ENCODE results near the gene CFAP54. TPM values are rescaled to one million over a fixed set of nuclear protein-coding genes. Genes with fewer than 3 reads are reported as not detected.
A peak's percentile ranks its signal among the peaks of the same experiment; 100 is the strongest.

CFAP54 gene
- total and polyA plus RNA-seq, 2 donors (not counting 3 experiments of a cell fraction or from before 2014, with no cell fraction given), result 3.6 to 26.9 TPM

DNA sequence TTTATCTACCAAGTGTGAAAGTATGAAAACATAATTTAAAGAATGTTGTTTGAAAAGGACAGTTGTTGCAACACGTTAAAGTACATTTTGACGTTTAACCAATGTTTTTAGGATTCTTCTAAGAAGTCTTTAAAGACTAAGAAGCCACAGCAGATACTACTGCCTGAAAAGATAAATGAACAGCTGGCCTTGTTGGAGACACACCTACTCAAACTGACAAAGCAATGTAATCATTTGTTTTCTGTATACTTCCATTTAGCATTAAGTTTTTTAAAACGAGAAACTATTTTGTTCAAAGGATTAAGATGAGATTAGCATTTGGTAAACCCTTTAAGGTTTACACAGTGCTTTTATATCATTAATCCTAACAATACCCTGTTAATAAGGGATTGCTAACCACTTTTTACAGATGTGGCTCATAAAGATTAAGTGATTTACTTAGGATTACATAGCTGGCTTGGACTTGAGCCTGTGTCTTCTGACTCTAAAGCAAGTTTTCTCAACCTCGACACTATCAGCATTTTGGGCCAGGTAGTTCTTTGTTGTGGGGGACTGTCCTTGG, 134.4 kb downstream of the CFAP54 start:
- CTCF ChIA-PET, result no interaction called here
- DNase-seq (ENCODE audit: low read depth, low spot score), result no peak
- no peaks in the 10 kb centered on the region for H3K79me2 ChIP-seq (ENCODE audit: control insufficient read depth, insufficient read depth, low read length)
- no peaks in the 10 kb centered on the region for H3K36me3 ChIP-seq (ENCODE audit: control insufficient read depth in 2 of 2, extremely low read depth in 1 of 2, insufficient read depth in 2 of 2, low read length in 2 of 2)
- no peaks in the 10 kb centered on the region for H3K9me1 ChIP-seq (replicated peaks; ENCODE audit: control insufficient read depth, extremely low read depth, insufficient read depth, low read length)
- no peaks in the 10 kb centered on the region for H4K20me1 ChIP-seq (replicated peaks; ENCODE audit: control insufficient read depth, extremely low read depth, insufficient read depth, low read length)
- no peak overlapping the region for H2AFZ ChIP-seq (ENCODE audit: low read depth, low read length)
- TF ChIP-seq FOS (IDR thresholded peaks at IDR 0.05; ENCODE audit: borderline replicate concordance, insufficient read depth, low read length), result no peak
- no peak for TF ChIP-seq GATA2 (IDR thresholded peaks at IDR 0.05; ENCODE audit: insufficient read depth, insufficient read length, low read depth, low read length)
- TF ChIP-seq, protein P1, sequence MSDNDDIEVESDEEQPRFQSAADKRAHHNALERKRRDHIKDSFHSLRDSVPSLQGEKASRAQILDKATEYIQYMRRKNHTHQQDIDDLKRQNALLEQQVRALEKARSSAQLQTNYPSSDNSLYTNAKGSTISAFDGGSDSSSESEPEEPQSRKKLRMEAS (IDR thresholded peaks at IDR 0.05; ENCODE audit: insufficient read depth, insufficient read length), result no peak
- TF ChIP-seq EZH2 (IDR thresholded peaks at IDR 0.05; ENCODE audit: borderline replicate concordance, low read depth, low read length, severe bottlenecking), result no peak
- TF ChIP-seq JUN (IDR thresholded peaks at IDR 0.05; ENCODE audit: borderline replicate concordance, insufficient read depth, insufficient read length, low read depth), result no peak
- peak; percentile 4 for FAIRE-seq
- no peaks in the 10 kb centered on the region for H3K4me1 ChIP-seq (ENCODE audit: control insufficient read depth, extremely low read depth, insufficient read depth, low read length)
- no peak overlapping the region for H3K27ac ChIP-seq (ENCODE audit: insufficient read depth, low read depth, low read length)
- H3K9me3 ChIP-seq (replicated peaks; ENCODE audit: control insufficient read depth, insufficient read depth, low read length), result no peaks in the 10 kb centered on the region
- H3K4me2 ChIP-seq (ENCODE audit: insufficient read depth, low read length), result no peak overlapping the region
- dilution Hi-C loops (cut with MboI; ENCODE audit: extremely low pct_ligation_motif_present, low sequenced_read_pairs) (no loop called here), intact Hi-C loops (cut with micrococcal nuclease) (no loop called here)
- POLR2A ChIA-PET, result no interaction called here
- no peaks in the 10 kb centered on the region for H3K27me3 ChIP-seq (ENCODE audit: control insufficient read depth in 2 of 2, insufficient read depth in 2 of 2, low read length in 2 of 2)
- H3K4me3 ChIP-seq (replicated peaks in 1 of 3; ENCODE audit: insufficient read depth in 1 of 3, low read depth in 1 of 3, low read length in 3 of 3), result no peak overlapping the region
- no TSS peak for BruUV-seq (replicated peaks)
- no peak overlapping the region for H3K9ac ChIP-seq (replicated peaks; ENCODE audit: extremely low read depth, insufficient read depth, low read length)

DNA sequence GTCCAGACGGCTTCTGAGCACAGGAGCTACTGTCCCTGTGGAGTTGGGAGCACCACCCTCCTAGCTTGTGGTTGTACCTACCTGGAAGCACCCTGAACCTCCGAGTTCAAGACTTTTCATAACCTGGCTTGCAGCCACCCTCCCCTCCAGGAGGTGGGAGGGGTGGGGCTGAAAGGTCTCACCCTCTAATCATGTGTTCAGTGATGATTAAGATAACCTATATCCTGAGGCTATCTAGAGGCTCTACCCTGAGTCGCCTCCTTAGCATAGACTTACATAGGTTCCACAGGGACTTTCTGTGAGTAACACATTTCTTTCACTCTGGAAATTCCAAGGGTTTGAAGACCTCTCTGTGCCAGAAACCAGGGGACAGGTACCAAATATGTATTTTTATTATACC, 146.5 kb downstream of the CFAP54 start:
- DNase-seq (ENCODE audit: low read depth, low spot score) (no peak), FAIRE-seq (no peak)
- Histone ChIP-seq H4K20me1 (replicated peaks; ENCODE audit: control insufficient read depth, extremely low read depth, insufficient read depth, low read length) (no peaks in the 10 kb centered on the region), H3K79me2 (ENCODE audit: control insufficient read depth, insufficient read depth, low read length) (no peaks in the 10 kb centered on the region), H3K4me3 (replicated peaks in 1 of 3; ENCODE audit: insufficient read depth in 1 of 3, low read depth in 1 of 3, low read length in 3 of 3) (no peak overlapping the region), H3K9ac (replicated peaks; ENCODE audit: extremely low read depth, insufficient read depth, low read length) (no peak overlapping the region), H3K4me2 (ENCODE audit: insufficient read depth, low read length) (no peak overlapping the region), H3K9me1 (replicated peaks; ENCODE audit: control insufficient read depth, extremely low read depth, insufficient read depth, low read length) (no peaks in the 10 kb centered on the region), H3K27me3 (ENCODE audit: control insufficient read depth in 2 of 2, insufficient read depth in 2 of 2, low read length in 2 of 2) (no peaks in the 10 kb centered on the region), H2AFZ (ENCODE audit: low read depth, low read length) (no peak overlapping the region), H3K4me1 (ENCODE audit: control insufficient read depth, extremely low read depth, insufficient read depth, low read length) (no peaks in the 10 kb centered on the region), H3K36me3 (ENCODE audit: control insufficient read depth in 2 of 2, extremely low read depth in 1 of 2, insufficient read depth in 2 of 2, low read length in 2 of 2) (peaks cover 0 to 2% of the 10 kb centered on the region in 2 experiments), H3K27ac (ENCODE audit: insufficient read depth, low read depth, low read length) (no peak overlapping the region), H3K9me3 (replicated peaks; ENCODE audit: control insufficient read depth, insufficient read depth, low read length) (no peaks in the 10 kb centered on the region)
- TF ChIP-seq FOS (IDR thresholded peaks at IDR 0.05; ENCODE audit: borderline replicate concordance, insufficient read depth, low read length) (no peak), EZH2 (IDR thresholded peaks at IDR 0.05; ENCODE audit: borderline replicate concordance, low read depth, low read length, severe bottlenecking) (no peak), JUN (IDR thresholded peaks at IDR 0.05; ENCODE audit: borderline replicate concordance, insufficient read depth, insufficient read length, low read depth) (no peak), GATA2 (IDR thresholded peaks at IDR 0.05; ENCODE audit: insufficient read depth, insufficient read length, low read depth, low read length) (no peak), MYC (IDR thresholded peaks at IDR 0.05; ENCODE audit: low read depth, low read length) (no peak), POLR2AphosphoS5 (IDR thresholded peaks at IDR 0.05; ENCODE audit: insufficient read depth, low read depth, low read length) (no peak), POLR2A (IDR thresholded peaks at IDR 0.05; ENCODE audit: low read depth, low read length) (no peak)
- TF ChIP-seq, protein P1 (IDR thresholded peaks at IDR 0.05; ENCODE audit: insufficient read depth, insufficient read length), result no peak
- TF ChIP-seq, protein P2, sequence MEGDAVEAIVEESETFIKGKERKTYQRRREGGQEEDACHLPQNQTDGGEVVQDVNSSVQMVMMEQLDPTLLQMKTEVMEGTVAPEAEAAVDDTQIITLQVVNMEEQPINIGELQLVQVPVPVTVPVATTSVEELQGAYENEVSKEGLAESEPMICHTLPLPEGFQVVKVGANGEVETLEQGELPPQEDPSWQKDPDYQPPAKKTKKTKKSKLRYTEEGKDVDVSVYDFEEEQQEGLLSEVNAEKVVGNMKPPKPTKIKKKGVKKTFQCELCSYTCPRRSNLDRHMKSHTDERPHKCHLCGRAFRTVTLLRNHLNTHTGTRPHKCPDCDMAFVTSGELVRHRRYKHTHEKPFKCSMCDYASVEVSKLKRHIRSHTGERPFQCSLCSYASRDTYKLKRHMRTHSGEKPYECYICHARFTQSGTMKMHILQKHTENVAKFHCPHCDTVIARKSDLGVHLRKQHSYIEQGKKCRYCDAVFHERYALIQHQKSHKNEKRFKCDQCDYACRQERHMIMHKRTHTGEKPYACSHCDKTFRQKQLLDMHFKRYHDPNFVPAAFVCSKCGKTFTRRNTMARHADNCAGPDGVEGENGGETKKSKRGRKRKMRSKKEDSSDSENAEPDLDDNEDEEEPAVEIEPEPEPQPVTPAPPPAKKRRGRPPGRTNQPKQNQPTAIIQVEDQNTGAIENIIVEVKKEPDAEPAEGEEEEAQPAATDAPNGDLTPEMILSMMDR (IDR thresholded peaks at IDR 0.05; ENCODE audit: extremely low read depth in 1 of 2, insufficient read depth in 1 of 2, low read depth in 1 of 2, low read length in 2 of 2), result no peak
- CTCF ChIA-PET, result no interaction called here
- no TSS peak for BruUV-seq (replicated peaks)
- POLR2A ChIA-PET, result no interaction called here
- dilution Hi-C loops (cut with MboI; ENCODE audit: extremely low pct_ligation_motif_present, low sequenced_read_pairs), result no loop called here
- intact Hi-C loops (cut with micrococcal nuclease), result no loop called here

Measured in endothelial cell of umbilical vein (primary cell).